NCI-H2107 treated with DMSO at 0.1 percent for 48 hours (cell line): ENCODE results near the gene COTL1.
A peak's percentile ranks its signal among the peaks of the same experiment; 100 is the strongest.
"Not testable (repeated sequence)": the region's sequence is repeated elsewhere in the genome, so short reads cannot be mapped to it uniquely, and the experiment has no call there.

Experiments used
- DNase-seq: peaks from one replicate; lab custom pipeline; 2025; ENCODE audit not compliant: unreplicated experiment; lab: John Stamatoyannopoulos, UW

COTL1 gene

DNA sequence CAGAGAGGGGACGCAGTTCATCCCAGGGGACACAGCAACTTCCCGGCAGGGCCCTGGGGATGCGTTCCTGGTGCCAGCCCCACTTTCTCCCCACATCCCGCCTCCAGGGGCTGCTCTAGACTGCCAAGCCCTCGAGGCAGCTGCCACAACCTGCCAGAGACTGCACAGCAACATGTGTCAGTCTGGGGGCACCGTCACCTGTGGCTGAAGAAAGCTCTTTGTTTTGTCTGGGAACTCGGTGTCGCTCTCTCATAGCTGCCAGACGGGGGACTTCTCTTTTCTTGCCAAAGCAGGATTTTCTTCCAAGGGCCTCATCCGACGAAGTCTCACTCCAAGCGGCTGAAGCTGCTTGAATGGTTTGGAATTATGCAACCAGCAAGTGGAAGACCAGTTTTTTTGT, 43.7 kb downstream of the COTL1 start:
- DNase-seq, result no peak

DNA sequence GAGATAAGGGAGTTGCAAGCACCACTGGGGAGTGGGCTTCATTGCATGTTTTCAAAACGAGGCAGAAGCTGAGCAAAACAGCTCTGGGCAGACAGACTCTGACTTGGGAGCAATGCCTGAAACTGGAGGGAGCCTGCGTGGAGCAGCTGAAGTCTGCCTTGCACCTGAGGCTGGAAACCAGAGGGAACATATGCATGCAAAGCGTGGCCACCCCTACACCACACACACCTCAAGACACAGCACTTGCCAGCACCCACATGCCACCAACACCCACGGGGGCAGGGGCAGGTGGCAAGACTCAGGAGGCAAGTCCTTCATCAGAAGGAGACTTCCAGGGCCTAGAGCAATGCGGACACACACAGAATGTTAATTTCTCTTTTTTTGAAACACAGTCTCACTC, 45.8 kb downstream of the COTL1 start:
- DNase-seq, result no peak

DNA sequence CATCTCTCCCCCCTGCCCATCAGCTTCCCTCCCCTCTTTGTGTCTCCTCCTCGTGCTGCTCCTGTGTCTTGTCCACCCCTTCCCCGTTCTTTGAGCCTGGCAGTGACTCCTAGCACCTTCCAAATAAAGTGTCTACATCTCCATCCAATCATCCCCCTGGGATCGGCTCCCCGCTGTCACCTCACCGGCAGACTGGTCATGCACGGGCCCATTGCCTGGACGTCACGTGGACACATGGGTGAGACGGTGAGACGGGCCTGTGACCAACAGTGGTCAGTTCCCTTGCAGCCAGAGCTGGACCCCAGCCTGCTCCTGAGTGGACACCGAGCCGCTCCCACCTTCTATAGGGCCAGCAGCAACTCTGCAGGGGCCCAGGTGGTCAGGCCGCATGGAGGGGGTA, 46.4 kb downstream of the COTL1 start:
- no peak for DNase-seq

DNA sequence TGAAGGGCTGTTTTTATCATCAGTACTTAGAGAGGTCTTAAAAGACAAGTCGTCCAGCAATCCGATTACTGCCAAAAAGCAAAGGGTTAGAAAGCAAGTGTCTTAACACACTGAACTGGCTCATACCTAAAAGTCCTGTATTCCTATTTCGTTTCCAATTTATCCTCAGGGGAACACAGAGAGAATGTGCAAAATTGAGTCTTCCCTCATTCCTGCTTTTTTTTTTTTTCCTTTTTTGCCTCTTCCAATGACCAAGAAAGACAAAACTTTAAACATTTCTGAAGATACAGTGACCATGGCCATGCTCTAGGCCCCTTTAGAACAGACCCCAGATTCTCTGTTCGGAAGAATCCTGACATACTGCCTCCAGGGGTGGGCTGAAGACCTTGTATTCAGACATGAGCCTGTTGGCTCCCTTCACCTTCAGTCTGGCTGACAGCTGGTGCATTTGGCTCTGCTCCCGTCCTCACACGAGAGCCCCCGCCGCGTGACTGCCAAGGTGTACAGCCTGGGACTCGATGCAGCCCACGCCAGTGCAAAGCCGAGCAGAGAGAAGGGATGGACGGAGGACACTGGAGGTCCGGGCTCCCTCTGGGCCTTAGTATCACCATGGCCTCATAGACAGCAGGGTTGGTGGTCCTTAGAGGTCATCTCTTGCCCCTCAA, 47.0 kb downstream of the COTL1 start:
- no peak for DNase-seq

DNA sequence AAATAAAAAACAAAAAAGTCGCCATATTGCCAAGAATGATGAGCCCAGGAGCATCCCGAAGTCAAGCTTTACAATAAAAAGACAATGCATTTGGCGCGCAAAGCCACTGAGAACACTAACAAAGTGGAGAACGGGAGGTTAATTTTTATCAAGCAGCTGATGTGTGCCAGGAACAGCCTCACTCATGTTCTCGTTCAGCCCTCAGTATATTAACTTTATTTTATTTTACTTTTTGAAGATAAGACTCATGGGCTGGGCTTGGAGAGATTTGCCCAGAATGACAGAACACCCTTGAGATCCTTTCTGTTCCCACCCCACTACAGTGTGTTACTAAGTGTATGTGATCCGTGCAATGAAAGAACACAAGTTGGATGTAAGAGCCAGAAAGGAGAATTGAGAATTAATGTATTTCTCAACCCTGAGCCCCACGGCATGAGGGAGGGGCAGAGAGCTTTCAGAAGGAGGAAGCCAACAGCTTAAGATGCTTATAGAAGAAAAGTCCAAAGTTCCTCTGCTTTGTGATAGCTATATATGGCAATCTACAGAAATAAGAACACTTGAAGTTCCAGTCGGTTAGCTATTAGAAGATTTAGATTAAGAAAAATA, 48.4 kb downstream of the COTL1 start:
- no peak for DNase-seq

DNA sequence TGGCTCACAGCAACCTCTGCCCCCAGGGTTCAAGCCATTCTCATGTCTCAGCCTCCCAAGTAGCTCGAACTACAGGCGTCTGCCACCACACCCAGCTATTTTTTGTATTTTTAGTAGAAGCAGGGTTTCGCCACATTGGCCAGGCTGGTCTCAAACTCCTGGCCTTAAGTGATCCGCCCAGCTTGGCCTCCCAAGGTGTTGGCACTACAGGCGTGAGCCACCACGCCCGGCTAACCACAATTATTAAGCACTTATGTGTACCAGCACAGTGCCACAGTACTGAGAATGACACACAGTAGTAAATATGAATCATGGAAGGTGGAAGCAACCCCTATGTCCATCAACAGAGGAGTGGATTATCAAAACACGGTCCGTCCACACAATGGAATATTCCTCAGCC, 49.8 kb downstream of the COTL1 start:
- DNase-seq, result no peak

DNA sequence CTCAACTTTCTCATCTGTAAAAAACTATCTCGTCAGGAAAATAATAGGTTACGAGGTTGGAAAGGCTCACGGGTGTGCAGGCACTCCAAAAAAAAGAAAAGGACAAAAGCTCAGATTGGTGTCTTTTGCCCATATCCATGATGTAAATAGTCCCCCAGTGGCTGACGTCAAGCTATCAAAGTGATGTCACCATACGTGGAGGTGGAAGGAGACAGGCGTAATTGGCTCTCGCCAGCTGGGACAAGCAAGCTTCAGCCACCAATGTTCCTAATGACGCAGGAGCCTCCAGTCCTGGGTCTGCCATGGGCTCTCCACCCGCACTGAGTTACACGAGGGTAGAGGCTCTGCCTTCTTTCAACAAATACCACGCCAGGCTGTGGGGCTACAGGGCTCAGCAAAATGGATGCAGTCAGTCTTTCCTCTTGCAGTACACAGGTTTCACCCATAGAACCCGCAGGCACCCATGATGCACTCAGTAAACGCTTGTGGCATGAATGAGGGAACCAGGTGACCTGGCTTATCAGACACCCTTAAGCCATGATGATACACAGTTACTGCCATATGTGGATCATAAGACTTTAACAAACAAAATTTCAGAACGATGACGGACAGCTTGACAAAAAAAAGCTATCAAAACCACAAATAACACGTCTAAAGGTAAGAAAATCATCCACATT, 50.5 kb downstream of the COTL1 start:
- no peak for DNase-seq

DNA sequence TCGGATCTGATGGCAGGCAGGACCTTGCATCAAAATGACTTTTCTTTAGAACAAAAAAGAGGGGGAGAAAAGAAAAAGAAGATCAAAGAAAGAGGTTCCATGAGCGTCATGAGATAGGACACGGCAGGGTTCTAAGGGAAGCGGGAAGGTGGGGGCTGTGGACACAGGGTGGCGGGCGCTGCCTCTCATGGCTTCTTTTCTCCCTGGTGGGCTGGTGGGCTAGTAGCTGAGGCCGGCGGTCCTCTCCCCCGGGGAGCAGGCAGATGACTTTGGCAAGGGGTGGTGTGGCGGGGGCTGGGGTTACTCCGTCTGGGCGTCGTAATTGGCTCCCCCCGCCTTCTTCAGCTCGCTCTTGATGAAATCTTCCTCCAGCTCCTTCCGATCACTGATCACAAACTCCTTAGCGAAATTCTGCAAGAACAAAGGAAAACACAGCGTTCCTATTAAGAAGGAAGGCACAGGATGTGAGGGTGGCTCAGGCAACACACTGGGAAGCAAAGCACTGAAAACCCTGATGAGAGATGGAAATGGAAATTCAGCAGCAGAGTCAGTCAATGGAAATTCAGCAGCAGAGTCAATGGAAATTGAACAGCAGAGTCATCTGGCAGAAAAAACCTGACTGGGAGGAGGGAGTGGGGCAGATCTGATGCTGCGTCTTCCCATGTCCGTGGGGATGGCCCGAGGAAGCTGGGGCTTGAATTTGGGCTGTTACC, 51.2 kb downstream of the COTL1 start:
- DNase-seq, result no peak

DNA sequence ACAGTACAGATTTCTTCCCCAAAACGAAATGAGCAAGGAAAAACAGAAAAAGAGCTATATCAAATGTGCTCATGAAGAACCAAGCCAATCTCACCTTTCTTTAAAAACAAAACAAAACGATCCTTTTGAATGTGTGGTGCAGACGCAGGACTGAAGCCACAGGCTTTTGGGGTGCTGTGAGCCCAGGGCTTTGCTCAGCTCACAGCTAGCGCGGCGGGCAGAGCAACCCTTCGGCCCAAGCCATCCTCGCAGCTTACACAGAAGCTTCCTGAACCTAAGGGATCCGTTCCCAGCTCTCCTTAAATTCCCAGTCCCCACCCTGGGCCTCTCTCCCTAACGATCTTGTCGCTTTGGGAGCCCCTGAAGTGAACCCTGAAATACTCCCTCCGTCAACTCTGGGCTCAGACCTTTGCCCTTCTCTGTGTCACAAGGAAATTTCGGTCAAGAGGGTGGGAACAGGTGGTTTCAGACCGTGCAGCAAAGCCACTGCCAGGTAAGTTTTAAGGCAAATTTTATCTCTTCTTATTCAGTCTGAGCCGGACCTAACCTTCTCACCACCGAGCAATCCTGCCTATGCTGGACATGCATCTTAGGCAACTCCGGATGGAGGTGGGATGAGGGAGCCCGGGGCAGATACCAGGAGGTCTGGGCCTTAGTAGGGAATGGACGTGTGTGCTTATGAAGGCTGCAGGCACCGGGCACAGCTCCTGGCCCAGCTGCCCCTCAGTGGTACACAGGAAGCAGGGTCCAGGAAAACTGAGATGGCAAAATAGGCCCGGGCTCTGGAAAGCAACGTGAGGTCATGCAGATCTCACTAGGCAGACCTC, 52.0 kb downstream of the COTL1 start:
- DNase-seq, result no peak

DNA sequence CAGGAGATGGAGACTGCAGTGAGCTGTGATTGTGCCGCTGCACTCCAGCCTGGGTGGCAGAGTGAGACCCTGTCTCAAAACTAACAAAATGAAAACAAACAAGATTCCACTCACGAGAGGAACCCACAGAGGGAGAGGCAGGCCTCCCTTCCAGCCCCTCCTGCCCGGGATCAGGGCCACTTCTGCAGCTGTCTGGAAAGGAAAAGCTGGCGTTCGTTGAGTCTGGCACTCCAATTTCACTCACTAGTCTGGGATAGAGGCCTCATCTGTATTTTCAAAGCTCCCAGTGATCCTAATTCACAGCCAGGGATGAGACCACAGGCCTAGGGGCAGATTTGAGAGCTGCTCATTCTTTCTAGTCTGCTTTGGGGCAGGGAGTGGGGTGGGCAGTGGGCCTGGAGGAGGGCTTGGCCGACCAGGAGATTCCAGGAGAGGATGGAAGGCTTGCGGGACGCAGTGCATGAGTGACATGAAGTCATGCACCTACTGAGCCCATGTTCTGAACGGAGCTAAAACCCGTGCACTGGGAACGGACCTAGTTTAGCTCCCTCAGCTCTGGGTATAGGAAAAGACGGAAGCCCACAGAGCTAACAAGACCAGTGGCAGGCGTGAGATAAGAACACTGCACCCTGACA, 54.0 kb downstream of the COTL1 start:
- DNase-seq, result no peak

DNA sequence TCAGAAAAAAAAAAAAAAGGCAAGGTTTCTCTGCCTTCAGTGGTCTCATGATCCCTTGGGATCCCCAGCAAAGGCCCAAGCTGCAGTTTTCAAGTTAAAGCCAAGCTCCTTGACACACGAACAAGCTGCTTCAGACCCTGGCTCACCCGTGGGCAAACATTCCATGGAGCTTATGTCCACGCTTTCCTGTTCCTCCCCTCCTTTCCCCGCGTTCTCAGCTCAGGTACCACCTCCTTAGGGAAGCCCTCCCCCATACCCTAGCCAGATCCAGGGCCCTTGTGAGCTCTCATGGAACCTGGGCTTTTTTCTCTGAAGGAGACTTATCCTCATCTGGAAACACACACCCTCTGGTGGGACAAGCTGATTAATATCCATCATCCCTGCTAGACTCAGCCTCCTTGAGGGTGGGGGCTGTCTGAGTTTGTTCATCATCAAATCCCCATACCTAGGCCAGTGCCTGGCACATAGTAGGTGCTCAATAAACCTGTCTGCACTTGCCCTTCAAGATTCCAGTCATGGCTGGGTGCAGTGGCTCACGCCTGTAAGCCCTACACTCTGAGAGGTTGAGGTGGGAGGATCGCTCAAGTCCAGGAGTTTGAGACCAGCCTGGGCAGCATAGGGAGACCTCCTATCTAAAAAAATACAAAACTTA, 54.7 kb downstream of the COTL1 start:
- no peak for DNase-seq

DNA sequence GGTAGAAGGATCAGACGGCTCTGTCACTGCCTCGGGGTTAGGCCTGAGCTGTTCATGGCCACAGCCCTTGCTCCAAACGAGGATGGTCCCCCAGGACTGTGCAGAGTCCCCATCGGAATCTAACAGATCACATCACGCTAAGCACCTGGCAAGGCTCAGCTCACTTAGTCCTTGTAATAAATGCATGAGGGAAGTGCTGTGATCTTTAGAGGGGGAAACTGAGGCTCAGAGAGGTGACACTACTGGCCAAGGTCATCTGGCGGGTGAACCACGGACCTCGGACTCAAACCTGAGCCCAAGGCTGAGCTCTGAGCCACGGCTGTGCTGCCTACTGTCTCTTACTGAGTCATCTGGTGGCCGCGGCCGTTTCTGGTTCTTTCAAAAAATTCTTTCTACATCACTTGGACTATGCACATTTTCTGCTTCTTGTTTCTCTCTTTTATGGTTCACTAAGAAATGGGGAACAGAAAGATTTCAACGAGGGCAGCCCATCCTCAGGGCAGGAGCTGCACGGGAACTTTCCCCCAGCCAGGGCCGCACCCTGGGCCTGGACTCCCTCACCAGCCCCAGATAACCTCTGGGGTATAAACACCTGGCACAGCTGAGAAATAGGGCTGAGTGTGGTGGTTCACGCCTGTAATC, 55.6 kb downstream of the COTL1 start:
- no peak for DNase-seq

DNA sequence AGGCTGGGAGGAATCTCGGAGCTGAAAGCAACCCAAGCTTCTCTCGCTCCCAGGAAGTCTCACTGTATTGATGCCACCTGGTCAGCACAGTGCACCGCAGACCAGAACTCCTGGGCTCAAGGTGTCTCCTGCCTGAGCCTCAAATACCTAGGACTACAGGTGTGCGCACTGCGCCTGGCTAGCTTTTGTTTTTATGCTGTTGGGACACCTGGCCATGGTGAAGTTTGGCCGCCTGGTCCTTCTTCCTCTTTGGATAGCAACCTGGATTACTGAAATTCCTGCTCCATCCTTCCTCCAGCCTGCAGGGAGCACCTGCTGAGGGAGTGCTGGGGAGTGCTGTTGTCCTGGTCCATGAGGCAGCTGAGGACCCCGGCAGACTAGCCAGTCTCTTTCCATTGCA, 56.6 kb downstream of the COTL1 start:
- no peak for DNase-seq

DNA sequence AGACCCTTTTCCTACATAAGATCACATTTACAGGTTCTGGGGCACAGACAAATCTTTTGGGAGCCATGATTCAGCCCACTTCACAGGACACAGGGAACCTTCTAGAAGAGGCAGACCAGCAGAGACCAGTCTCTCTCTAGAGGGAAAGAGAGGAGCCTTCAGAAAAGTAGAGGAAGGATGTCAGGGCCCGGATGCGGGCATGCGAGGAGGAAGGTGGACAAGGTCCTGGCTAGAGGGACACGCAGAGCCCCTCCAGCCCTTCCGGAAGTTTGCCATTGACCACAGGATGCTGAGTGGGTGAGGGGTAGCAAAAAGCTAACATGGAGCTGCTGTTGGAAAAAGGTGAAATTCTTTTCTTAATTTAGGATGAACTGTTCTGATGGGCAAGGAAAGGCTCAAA, 57.6 kb downstream of the COTL1 start:
- no peak for DNase-seq

DNA sequence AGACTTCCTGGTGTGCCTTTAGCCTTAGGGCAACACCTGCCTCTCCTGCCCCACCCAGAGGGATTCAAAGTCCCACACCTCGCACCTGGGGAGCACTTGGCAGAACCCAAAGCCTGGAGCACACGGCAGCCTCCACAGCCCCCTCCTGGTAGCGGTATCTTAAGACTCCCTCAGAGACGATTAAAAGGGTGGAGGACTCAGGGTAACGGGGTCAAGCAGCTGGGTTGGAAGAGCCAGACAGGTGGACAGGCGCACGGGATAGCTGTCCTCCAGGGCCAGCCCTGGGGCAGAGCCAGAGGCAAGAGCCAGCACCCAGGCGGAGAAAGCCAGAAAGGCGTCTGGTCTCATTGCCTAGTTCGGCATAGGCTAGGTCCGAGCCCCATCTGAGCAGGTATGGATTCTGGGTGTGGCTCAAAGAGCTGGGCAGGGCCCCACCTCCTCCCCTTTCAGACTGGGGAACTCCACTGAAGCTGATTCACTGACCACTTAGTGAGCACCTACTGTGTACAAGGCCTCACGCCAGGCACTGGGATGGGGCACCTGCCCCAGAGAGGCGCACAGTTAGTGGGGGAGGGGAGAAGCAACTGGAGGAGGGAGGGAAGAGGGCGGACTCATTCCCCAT, 58.5 kb downstream of the COTL1 start:
- peak; percentile 82 for DNase-seq

DNA sequence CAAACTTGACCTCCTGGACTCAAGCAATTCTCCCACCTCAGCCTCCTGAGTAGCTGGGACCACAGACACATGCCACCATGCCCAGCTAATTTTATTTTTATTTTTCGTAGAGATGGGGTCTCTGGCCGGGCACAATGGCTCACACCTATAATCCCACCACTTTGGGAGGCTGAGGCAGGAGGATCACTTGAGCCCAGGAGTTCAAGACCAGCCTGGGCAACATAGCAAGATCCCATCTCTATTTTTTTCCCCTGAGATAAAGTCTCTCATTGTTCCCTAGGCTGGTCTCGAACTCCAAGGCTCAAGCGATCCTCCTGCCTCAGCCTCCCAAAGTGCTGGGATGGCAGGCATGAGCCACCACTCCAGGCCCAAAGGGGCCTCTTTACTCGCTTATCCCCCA, 59.0 kb downstream of the COTL1 start:
- not testable (repeated sequence) for DNase-seq

DNA sequence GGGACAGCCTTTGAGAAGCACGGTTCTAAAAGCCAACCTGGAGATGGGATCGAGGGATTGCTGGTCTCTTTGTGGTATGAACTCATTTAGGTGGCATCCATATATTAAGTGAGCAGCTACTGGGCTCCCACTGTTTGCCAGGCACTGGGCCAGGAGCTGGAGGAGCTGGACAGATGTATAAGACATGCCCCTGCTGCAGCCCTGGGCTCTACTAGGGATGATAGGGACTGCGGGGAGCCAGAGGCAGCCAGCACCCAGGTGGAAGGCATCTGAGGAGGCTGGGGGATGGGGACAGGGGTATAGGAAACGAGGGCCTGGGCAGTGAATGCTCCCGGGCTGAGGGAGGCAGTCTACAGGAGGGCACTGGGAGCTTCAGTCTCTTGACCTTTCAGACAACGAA, 60.4 kb downstream of the COTL1 start:
- no peak for DNase-seq

DNA sequence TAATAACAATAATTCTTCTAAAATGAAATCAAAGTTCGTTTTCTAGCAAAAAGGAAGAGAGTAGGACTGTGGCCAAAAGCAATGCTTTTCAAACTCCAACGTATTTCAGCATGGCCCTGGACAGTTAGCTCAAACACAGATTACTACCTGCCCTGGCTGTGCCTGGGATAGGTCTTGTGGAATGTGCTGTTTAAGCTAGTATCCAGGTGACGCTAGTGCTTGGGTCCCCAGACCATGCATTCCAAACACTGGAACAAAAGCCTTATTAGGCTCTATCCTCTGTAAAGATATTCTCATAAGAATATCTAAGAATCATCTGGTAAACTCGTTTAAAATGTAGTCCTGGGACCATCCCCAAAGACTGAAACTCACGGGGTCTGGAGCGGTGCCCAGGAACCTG, 60.8 kb downstream of the COTL1 start:
- no peak for DNase-seq
